UCSD-AML1 (cell line): Measurements from ENCODE around the gene SELENOP.

Experiments
- DNase-seq: peaks from one replicate; lab custom pipeline; 2025; ENCODE audit not compliant: unreplicated experiment; lab: John Stamatoyannopoulos, UW

The SELENOP gene

DNA sequence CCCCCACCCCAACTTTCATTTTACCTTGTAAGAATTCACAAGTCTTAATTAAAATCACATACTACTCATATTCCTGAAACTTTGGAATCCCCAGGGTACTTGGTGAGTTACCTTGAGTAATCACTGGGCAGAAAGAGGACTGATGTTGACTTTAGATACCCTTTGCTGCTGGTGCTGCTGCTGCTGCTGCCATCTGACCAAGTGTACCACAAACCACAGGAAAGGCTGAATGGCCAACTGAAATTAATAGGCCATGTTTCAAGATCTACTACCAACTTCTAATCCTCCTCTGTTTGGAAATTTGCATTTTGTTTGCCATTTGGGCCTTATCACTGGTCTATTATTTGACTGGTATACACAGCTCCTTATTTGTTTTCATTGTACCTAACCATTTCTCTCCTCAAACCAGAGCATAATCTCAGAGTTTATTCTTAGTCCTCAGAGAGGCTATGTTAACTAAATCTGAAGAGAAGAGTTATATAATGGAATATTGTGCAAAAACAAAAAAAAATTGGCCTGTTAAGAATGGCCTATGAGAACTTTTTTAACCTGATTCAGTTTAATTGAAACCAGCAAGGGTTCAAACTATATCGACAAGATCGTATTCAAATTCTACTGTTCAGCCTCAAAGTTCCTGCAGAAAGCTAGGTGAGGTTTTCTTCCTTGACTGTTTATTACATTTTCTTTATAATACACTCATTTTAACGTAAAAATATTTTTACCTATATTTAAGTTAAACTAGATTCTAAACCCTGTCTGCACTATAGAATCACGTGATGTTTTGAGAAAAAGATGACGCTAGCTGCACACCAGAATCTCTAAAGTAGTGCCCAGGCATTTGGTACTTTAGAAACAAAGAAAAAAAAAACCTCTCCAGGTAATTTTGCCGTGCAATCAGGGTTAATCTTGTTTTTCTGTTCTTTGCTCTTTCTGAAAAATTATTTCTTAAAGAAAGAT is 13.1 kb downstream of the SELENOP start:
- no peak for DNase-seq

DNA sequence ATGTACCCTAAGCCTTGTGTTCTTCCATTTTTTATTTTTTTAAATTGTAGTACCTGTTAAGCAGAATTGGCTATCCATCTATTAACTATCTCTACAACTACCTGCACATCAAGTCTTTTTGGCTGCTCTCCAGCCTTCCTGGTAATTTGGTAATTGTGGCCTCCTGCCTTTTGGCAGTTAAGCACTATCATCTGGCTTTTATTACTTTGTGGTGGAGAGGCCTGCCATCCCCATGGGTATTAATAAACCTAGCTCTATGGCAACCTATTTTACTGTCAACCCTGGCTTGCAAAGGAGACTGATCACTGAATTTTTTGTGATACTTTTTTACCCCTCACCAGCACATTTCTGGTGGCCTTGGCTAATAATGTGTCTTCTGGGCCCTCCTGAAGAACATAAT is 20.5 kb downstream of the SELENOP start:
- DNase-seq: no peak

DNA sequence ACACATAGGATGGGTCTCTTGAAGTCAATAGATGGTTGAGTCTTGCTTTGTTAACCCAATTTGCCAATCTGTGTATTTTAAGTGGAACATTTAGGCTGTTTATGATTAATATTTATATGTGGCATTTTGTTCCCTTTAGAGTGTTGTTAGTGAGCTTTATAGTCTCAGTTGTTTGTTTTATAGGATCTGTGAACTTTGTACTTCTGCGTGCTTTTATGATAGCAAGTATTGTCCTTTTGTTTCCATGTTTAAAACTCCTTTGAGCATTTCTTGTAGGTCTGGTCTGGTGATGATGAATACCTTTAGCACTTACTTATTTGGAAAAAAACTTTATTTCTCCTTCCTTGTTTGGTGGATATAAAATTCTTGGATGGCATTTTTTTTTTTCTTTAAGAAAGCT is 23.8 kb downstream of the SELENOP start:
- no peak for DNase-seq

DNA sequence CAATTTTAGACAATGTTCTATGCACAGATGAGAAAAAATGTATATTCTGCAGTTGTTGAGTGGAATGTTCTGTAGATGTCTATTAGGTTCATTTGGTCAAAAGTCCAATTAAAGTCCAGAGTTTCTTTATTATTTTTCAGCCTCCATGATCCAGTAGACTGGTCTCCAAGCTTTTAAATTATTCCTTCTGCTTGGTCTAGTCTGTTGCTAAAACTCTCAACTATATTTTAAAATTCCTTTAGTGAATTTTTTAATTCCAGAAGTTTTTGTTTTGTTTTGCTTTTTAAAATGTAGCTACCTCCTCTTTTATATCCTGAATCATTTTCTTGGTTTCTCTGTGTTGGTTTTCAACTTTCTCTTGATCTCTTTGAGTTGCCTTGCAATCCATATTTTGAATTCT is 24.6 kb downstream of the SELENOP start:
- no peak for DNase-seq

DNA sequence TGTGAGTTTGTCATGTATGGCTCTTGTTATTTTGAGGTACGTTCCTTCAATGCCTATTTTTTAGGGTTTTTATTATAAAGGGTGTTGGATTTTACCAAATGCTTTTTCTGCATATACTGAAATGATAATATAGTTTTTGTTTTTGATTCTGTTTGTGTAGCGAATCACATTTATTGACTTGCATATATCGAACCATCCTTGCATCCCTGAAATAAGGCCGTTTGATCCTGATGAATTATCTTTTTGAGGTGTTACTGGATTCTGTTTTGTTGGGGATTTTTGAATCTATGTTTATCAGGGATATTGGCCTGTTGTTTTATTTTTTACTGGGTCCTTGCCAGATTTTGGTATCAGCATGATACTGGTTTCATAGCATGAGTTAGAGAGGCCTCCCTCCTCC is 25.9 kb downstream of the SELENOP start:
- no peak for DNase-seq

DNA sequence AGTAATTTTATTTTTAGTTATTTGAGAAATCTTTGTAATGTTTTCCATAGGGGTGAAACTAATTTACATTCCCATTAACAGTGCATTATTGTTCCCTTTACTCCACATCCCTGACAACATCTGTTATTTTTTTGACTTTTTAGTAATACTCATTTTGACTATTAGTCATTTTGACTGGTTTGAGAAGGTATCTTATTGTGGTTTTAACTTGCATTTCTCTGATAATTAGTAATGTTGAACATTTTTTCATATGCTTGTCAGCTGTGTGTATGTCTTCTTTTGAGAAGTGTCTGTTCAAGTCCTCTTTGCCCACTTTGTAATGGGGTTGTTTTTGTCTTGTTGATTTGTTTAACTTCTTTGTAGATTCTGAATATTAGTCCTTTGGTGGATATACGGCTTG is 27.6 kb downstream of the SELENOP start:
- no peak for DNase-seq

DNA sequence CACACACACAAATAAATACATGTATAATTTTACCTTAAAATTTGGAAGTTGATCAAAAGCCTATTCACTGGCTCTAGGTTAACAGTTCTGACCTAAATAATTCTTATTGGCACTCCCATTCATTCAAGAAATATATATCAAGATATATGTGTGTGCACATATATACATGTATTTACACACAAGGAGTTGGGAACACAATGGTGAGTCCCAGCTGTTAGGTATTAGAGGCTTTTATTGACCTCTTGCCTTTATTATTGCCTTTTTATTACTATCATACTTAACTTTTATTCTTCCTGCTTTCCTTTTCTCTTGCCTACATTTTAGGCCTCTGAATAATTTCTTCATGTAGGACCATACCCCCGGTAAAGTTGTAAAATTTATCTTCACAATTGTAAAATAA is 30.1 kb downstream of the SELENOP start:
- no peak for DNase-seq

DNA sequence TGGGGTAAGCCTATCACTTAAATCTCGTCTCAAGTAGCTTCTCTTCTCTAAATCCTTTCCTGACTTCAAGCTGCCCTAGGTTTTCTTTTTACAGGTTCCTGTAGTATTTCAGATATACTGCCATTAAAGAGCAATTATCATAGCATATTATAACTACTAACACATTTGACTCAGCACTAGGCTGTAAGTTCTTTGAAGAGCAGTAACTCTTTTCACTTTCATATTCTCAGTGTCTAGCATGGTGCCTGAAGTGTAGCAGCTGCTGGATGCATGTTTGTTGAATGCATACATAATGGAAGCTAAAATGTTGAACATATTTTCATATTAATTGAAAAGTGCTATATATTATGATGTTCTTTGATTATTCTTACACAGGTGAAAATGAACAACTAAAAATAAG is 32.6 kb downstream of the SELENOP start:
- no peak for DNase-seq

DNA sequence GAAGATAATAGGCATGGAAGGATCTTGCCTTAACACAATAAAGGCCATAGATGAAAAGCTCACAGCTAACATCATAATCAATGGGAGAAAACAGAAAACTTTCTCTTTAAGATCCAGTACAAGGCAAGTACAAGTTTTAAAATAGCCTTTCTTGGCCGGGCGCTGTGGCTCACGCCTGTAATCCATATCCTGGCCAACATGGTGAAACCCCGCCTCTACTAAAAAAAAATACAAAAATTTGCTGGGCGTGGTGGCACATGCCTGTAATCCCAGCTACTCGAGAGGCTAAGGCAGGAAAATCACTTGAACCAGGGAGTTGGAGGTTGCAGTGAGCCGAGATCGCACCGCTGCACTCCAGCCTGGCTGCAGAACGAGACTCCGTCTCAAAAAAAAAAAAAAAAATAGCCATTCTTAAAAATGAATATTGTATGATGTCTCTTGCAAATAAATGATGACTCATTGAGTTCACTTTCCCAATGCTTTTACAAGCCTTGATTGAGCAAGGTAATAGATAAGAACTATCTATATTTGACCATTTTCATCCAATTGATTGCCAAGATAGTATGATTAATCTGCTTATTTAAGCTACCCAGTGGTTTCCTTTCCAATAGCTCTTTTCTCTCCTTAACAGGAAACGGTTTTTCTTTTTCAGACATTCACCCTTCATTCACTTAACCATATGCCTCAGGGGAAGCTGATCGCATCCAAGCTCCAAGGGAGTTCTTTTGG is 39.3 kb downstream of the SELENOP start:
- DNase-seq: no peak

DNA sequence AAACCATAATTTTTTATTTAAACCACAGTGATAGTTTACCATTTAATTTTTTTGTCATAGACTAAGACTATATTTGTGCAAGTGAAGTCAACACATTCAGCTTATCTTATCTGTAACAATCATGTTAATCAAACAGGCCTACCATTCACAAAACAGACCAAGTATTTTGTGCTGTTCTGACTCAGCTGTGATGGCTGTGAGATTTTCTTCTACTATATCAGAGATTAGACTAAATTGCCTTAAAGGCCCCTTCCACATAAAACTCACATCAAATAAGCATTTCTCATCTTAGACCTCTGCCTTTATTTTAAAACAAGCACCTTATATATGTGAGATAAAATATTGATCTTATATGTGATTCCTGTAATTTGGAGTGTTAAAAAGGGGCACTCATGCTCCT is 41.7 kb downstream of the SELENOP start:
- no peak for DNase-seq

DNA sequence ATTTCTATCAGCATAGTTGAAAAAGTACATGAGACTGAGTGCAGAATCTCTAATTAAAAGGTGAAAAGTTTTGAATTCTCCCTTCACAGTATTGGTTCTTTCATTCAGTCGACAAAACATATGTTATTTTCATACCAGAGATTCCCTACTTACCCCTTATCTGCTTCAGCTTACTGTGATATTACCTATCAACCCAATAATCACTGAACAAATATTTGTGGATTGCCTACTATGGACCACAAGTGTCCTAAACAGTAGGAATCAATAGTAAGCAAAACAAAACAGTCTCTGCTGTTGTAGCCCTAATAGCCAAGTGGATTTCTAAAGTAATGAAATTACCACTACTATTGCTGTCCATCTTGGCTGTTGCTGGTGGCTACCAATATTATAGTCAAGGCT is 43.6 kb downstream of the SELENOP start:
- no peak for DNase-seq

DNA sequence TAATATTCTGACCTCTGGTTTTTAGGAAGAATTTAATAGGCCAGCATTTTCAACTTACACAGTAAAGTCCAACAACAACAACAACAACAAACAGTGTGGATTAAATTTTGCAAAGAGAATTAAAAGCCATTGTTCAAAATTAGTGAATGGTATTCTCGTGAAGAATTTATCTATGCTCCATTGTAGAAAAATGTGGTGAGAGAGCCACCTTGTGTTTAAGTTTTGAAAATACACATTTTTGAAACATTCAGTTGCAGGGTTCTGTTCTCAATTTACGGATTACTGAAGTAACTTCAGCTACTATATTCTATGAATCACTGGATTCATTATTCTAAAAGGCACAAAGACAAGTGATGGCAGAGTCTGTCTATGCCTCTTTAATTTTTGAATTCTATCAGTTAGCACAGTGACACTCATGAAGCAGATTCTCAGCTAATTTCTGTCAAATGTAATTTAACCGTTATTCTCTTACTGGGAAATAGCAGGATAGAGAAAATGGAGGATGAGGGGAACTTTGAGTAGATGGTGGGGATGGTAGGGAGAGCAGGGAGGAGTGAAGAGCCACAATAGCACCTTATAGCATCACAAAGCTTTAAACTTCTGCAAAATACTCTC is 44.1 kb downstream of the SELENOP start:
- DNase-seq: no peak

DNA sequence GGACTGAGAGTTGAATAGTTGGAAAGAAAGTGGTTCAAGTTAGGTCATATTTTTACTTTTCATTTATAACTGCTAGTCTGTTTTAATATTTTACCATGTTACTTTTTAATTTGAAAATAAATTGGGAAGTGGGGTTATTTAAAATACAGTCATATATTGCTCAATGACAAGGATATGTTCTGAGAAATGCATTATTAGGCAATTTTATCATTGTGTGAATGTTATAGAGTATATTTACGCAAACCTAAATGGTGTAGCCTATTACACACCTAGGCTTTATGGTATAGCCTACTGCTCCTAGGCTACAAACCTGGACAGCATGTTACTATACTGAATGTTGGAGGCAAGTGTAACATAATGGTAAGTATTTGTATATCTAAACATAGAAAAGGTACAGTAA is 49.9 kb downstream of the SELENOP start:
- no peak for DNase-seq

DNA sequence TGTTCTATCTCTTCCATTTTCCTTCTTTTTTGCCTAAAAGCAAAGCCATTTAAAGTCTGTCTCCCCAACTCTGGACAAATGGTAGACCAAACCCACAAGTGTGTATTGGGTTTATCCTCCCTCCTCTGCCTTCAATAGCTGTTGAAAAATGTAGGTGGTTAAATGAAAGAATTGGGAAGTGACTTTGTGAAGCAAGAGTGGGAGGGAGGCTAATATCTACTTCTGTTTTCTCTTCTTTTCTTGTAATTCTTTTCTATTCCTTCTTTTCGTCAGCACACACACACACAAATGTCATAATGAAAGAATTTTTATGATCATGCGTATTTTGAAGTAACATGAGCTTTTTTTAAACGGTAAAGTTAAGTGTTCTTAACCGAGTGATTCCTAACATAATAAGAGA is 51.3 kb downstream of the SELENOP start:
- no peak for DNase-seq

DNA sequence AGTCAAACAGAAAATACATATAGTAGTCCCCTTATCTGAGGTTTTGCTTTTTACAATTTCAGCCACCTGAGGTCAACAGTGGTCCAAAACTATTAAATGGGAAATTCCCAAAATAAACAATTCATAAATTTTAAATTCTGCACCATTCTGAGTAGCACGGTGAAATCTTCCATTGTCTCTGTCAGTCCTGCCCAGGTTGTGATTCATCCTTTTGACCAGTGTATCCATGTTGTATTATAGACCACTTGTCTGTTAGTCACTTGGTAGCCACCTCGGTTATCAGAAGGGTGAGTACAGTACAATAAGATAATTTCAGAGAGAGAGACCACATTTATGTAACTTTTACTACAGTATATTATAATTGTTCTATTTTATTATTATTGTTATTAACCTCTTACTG is 52.2 kb downstream of the SELENOP start:
- DNase-seq: no peak

DNA sequence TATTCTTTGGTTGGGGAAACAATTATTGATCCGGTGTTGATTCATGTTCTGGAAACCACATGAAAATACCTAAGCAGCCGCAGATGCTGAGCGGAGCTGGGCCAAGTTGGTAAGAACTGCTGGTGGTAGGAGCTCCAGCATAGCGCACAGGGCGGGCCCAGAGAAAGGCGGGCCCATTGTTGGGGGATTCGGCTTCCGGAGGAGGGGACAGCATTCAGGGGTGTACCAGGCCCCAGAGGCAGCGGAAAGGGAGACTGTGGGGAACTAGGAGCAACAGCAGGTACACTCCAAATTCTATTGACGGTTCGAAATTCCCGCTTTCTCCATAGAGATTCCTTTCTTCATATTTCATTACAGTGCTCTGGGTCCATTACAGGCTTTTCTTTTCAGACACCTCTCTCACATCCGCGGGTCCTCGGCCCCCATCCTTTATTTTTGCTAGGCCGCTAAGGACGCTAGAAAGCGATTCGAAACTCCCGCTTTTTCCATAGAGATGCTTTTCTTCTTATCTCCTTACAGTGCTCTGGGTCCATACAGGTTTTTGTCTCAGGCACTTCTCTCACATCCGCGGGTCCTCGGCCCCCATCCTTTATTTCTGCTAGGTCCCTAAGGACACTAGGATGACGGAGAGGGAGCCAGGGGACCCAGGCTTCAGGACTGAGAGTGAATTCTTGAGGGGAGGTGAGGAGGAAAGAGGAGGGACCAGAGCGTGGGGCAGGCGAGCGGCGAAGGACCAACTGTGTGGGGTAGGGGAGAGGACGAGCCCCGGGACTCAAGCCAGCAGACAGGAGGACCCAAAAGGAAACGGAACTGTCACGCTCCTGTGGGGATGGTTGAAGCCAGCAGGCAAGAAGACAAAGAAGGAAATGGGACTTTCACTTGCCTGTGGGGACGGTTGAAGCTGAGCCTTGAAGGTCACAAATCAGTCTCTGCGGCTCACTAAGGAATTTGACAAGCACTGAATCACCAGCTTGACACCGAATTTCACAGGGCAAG is 54.8 kb downstream of the SELENOP start, which contains the start of gene CCDC152:
Gene CCDC152 (plus strand): TSS at position 213 of the 996 bp plus-strand sequence. CDS start 2,304 bp downstream, outside the sequence.
- DNase-seq: no peak

DNA sequence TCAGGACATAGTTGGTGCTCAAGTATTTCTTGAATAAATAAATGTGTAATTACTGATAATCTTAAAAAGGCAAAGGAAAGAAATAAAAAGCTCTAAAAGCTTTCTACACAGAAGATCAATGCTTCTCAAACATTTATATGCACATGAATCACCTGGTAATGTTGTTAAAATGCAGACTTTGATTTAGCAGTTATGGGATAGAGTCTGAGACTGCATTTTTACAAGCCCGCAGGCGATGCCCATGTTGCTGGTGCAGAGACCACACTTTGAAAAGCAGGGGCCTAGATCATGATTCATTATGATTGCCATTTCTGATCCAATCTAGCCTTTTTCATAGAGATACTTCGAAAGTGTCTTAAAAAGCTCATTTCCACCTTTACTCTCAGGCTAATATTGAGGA is 58.6 kb downstream of the SELENOP start:
- DNase-seq: no peak

DNA sequence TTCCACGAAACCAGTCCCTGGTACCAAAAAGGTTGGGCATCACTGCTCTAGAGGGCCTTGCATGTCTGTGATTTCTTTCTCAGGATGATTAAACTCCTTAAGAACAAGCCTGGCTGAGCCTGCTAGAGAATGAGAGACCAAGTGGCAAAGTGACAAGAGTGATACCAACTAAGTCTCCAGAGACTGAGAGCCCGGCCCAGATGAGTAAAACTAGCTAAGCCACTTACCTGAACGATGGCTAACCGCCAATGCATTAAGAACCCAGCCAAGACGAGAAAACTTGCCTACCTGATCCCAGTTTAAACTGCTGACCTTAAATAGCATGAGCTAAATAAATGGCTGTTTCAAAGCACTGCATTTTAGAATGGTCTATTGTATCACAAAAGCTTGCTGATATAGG is 60.6 kb downstream of the SELENOP start:
- no peak for DNase-seq

DNA sequence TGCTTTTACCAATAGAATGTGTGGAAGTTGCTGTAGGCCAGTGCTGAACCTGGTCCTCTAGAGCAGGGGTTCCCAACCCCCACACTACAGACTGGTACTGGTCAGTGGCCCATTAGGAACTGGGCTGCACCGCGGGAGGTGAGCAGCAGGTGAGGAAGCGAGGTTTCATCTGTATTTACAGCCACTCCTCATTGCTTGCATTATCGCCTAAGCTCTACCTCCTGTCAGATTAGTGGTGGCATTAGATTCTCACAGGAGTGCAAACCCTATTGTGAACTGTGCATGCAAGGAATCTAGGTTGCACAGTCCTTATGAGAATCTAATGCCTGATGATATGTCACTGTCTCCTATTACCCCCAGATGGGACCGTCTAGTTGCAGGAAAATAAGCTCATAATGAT is 61.2 kb downstream of the SELENOP start:
- DNase-seq: no peak
